Measurements from ENCODE around the gene CACNG5. TPM values are rescaled to one million over a fixed set of nuclear protein-coding genes. Genes with fewer than 3 reads are reported as not detected.

CACNG5 gene
- total and polyA plus RNA-seq, 11 donors: not detected

GRCh38 chr17:66934040-66934439 lies 99.1 kb downstream of the CACNG5 start:
- no peak overlapping the region for H3K27ac ChIP-seq
- DNase-seq (no peak), ATAC-seq (no peak)
- no peak overlapping the region for H3K4me3 ChIP-seq
- no peaks in the 10 kb centered on the region for H3K36me3 ChIP-seq
- no peaks in the 10 kb centered on the region for H3K4me1 ChIP-seq
- intact Hi-C loops (cut with DNase I): no loop called here
- H3K27me3 ChIP-seq: peaks cover 0 to 15% (median 3%) of the 10 kb centered on the region in 9 donors
- no peak for TF ChIP-seq POLR2A (IDR thresholded peaks at IDR 0.05)
- no peak for TF ChIP-seq CTCF (IDR thresholded peaks at IDR 0.05)
- 49 to 62% (median 51%) methylated on average over 2 of the region's 2 CpGs for WGBS, 4 donors
- peaks cover 0 to 4% (median 0%) of the 10 kb centered on the region in 12 donors for H3K9me3 ChIP-seq

MicroRNAs encoded within 50 kb of the gene (microRNA counts, 767-probe panel; counts per million panel counts)
- microRNA hsa-miR-634: 1,378 to 1,728 counts per million in 2 donors

Small RNA genes lying within 50 kb of the gene (microRNA-seq; reads per million reads assigned to microRNA genes)
- gene MIR634: 0 reads per million in 4 donors

Other genes starting within 250 kb of the CACNG5 start
- gene CACNG4, start 129.6 kb downstream of the CACNG5 start, total RNA-seq: under 1 TPM in 2 of 9 donors, not detected in 7; 0.33 to 0.88 TPM
- under 1 TPM in 1 of 2 donors, not detected in 1; 0.08 TPM for gene CACNG4, start 129.6 kb downstream of the CACNG5 start, polyA plus RNA-seq
- gene CACNG1, start 209.4 kb downstream of the CACNG5 start, total RNA-seq: not detected
- gene CACNG1, start 209.4 kb downstream of the CACNG5 start, polyA plus RNA-seq: not detected

Data from heart left ventricle (tissue), 16 donors.